Measurements from ENCODE around the gene PHLDA1.

DNA sequence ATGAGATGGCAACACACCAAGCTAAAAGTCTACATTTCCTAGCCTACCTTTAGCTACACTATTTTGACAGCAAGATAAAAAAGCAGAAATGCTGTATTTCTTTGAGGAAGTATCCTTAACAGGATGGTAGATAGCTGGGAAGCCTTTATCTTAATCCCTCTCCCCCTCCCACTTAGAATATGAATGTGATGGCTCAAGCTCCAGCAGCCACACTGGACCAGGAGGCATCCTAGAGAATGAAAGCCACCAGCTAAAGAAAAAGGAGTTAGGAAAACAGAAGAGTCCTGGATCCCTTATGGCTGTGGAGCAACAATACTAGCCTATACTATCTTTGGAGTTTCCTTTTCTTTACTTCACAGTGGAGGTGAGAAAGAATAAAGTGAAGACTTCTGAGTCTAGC, 37.8 kb upstream of the PHLDA1 start:
- TF ChIP-seq CTCF (conservative IDR thresholded peaks at IDR 0.05; ENCODE audit: low read length) = no peak
- no peak for TF ChIP-seq EZH2phosphoT487 (IDR thresholded peaks at IDR 0.05; ENCODE audit: borderline replicate concordance, low read depth, low read length)
